Fibroblast of villous mesenchyme (primary cell): ENCODE measurements around the gene LAMTOR1. TPM values are rescaled to one million over a fixed set of nuclear protein-coding genes. Genes with fewer than 3 reads are reported as not detected.

Experiments used
- DNase-seq: peaks from one replicate; pipeline ENCODE4 v3.0.0-alpha.2; 2010; ENCODE audit warnings: low read depth
- H3K4me3 ChIP-seq: 2 replicates; pipeline ENCODE4 v1.5.1; 2011; ENCODE audit warnings: low read depth, mild to moderate bottlenecking, low read length
- small RNA-seq: library from RNA; depleted of rRNA; stranded (forward); fragments of <200 nt; gene quantifications from one replicate; pipeline ENCODE3, GENCODE V24; 2012
- total RNA-seq: library from RNA; depleted of rRNA; stranded (reverse); fragments of >200 nt; gene quantifications from 2 replicates; pipeline ENCODE4 v1.2.3, GENCODE V29; 2012
- TF ChIP-seq, protein P1 (sequence below): IDR thresholded peaks from 2 replicates; pipeline ENCODE4 v1.5.1; 2012; ENCODE audit warnings: low read depth, mild to moderate bottlenecking, low read length; ENCODE audit not compliant: insufficient read depth

Gene LAMTOR1
- total RNA-seq, 1 donor = 174 TPM

- no peak for DNase-seq
- H3K4me3 ChIP-seq = no peak overlapping the region
- TF ChIP-seq, protein P1, sequence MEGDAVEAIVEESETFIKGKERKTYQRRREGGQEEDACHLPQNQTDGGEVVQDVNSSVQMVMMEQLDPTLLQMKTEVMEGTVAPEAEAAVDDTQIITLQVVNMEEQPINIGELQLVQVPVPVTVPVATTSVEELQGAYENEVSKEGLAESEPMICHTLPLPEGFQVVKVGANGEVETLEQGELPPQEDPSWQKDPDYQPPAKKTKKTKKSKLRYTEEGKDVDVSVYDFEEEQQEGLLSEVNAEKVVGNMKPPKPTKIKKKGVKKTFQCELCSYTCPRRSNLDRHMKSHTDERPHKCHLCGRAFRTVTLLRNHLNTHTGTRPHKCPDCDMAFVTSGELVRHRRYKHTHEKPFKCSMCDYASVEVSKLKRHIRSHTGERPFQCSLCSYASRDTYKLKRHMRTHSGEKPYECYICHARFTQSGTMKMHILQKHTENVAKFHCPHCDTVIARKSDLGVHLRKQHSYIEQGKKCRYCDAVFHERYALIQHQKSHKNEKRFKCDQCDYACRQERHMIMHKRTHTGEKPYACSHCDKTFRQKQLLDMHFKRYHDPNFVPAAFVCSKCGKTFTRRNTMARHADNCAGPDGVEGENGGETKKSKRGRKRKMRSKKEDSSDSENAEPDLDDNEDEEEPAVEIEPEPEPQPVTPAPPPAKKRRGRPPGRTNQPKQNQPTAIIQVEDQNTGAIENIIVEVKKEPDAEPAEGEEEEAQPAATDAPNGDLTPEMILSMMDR = no peak
These were observed 36.2 kb downstream of the LAMTOR1 start for GRCh38 chr11:72066855-72067254.

DNA sequence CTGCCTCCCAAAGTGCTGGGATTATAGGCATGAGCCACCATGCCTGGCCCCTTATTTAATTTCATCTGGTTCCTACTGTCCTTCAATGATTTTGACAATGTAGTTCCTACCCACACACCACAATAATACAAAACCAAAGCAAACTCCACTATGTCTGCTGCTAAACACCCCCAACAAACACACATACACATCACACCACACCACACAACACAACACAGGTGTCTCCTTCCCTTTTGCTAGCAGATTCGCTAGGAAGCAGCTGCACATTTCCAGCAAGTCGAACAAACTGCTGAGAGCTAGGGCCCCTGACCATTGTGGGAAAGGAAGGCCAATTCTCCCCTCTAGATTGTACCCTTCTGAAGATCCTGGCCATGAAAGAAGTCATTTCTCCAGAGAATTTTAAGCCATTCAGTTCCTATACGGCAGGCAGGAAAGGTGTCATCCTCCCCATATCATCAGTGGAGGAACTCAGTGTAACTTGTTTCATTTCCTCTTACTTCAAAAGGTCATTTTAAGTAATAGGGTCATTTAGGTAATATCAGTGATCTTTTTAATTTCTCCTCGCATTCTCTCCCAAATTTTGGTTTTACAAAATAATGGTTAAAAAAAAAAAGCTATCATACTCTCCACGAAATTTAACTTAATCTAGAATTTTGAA is 41.2 kb downstream of the LAMTOR1 start:
- no peak for DNase-seq
- no peak overlapping the region for H3K4me3 ChIP-seq
- TF ChIP-seq, protein P1 = no peak

DNA sequence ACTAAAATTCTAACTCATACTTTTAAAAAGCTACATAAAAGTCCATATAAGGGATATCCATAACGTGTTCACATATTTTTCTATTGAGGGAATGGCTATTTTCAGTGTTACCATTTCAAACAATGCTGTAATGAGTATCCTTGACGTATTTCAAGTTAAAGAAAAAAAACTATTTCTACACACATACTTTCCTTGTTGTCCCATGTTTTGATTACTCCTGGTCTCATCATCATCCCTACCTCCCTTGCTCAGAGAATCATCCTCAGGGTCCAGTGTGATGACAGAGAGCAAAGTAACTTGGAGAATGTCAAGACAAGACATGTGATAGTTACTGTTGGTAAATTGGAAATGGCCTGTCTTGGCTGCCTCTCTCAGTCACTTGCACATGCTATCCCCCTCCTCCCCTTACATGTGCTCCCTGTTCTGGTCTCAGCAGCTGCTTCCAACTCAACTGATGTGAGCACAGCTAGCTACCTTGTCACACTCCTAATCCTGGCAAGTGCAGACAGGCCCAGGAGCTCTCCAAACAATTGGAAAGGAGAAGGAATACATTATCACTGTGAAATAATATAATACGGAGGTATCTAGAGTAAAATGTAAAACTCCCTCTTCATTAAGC is 44.6 kb downstream of the LAMTOR1 start:
- no peak overlapping the region for H3K4me3 ChIP-seq
- DNase-seq = peak; percentile 74

GRCh38 chr11:72048766-72049460 is 54.2 kb downstream of the LAMTOR1 start:
- TF ChIP-seq, protein P1 = no peak
- DNase-seq = no peak
- no peak overlapping the region for H3K4me3 ChIP-seq

More for the DNA sequence above, 44.6 kb downstream of the LAMTOR1 start:
- TF ChIP-seq, protein P1 = no peak

Small RNAs within 50 kb of the gene (small RNA-seq; reads per million reads assigned to genes)
- gene MIR3165 = 0.47 reads per million
- not detected for gene RNU6-72P

Other genes with a start within 250 kb of the LAMTOR1 start
- gene DEFB131B, start 224.8 kb downstream of the LAMTOR1 start, total RNA-seq = not detected in 2 replicates
- 9.1 and 9.7 TPM in 2 replicates for gene XNDC1N, start 174.7 kb downstream of the LAMTOR1 start, total RNA-seq
- gene RNF121, start 174.3 kb downstream of the LAMTOR1 start, total RNA-seq = 24.5 and 27.2 TPM in 2 replicates
- gene IL18BP, start 104.4 kb downstream of the LAMTOR1 start, total RNA-seq = 2.6 and 4.2 TPM in 2 replicates
- 158 and 169 TPM in 2 replicates for gene NUMA1, start 22.8 kb downstream of the LAMTOR1 start, total RNA-seq
- gene LRRC51, start 22.4 kb downstream of the LAMTOR1 start, total RNA-seq = 4.3 and 5.5 TPM in 2 replicates
- gene TOMT, start 2.6 kb upstream of the LAMTOR1 start, total RNA-seq = not detected in 2 replicates
- 32.8 and 48.3 TPM in 2 replicates for gene ANAPC15, start 9.4 kb upstream of the LAMTOR1 start, total RNA-seq
- gene FOLR3, start 32.4 kb upstream of the LAMTOR1 start, total RNA-seq = 0.64 and 2.6 TPM in 2 replicates
- gene FOLR1, start 88.8 kb upstream of the LAMTOR1 start, total RNA-seq = not detected in 2 replicates
- gene FOLR2, start 113.5 kb upstream of the LAMTOR1 start, total RNA-seq = not detected in 2 replicates
- gene INPPL1, start 121.5 kb upstream of the LAMTOR1 start, total RNA-seq = 123 and 163 TPM in 2 replicates
- not detected in 2 replicates for gene PHOX2A, start 140.9 kb upstream of the LAMTOR1 start, total RNA-seq